ENCODE data around the gene ODR4.

ODR4 gene

DNA sequence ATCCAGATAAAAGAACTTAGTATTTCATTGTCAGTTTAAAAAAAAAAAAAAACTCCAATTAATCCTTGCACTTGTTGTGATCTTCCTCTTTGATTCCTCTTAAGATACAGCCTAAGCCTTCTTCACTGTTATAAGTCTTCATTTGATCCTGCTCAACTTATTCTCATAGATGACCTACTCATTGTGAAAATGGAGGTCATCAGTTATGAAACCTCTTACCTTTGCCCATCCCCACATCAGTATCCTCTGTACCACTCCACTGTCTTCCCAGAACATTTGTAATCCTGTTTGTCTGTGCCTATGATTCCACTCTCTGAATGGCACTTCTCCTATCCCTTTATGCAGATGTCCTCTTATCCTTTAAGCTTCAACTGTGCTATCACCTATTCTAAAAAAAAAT lies 28.0 kb downstream of the ODR4 start:
- peaks cover 23% of the 10 kb centered on the region for H3K36me3 ChIP-seq
- TF ChIP-seq, protein P1, sequence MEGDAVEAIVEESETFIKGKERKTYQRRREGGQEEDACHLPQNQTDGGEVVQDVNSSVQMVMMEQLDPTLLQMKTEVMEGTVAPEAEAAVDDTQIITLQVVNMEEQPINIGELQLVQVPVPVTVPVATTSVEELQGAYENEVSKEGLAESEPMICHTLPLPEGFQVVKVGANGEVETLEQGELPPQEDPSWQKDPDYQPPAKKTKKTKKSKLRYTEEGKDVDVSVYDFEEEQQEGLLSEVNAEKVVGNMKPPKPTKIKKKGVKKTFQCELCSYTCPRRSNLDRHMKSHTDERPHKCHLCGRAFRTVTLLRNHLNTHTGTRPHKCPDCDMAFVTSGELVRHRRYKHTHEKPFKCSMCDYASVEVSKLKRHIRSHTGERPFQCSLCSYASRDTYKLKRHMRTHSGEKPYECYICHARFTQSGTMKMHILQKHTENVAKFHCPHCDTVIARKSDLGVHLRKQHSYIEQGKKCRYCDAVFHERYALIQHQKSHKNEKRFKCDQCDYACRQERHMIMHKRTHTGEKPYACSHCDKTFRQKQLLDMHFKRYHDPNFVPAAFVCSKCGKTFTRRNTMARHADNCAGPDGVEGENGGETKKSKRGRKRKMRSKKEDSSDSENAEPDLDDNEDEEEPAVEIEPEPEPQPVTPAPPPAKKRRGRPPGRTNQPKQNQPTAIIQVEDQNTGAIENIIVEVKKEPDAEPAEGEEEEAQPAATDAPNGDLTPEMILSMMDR (IDR thresholded peaks at IDR 0.05; ENCODE audit: low read depth, low read length): no peak

GRCh38 chr1:186404454-186405051 lies 28.9 kb downstream of the ODR4 start:
- TF ChIP-seq, protein P1 (IDR thresholded peaks at IDR 0.05; ENCODE audit: low read depth, low read length): peak; percentile 71
- Histone ChIP-seq H3K27me3 (no peaks in the 10 kb centered on the region), H3K9me3 (no peaks in the 10 kb centered on the region), H3K36me3 (peaks cover 31% of the 10 kb centered on the region), H3K4me3 (ENCODE audit: low read depth, low read length) (no peak overlapping the region), H3K4me1 (no peaks in the 10 kb centered on the region)
- DNase-seq: no peak

More for the DNA sequence above, 28.0 kb downstream of the ODR4 start:
- Histone ChIP-seq H3K4me1 (no peaks in the 10 kb centered on the region), H3K9me3 (no peaks in the 10 kb centered on the region), H3K27me3 (no peaks in the 10 kb centered on the region), H3K4me3 (ENCODE audit: low read depth, low read length) (no peak overlapping the region)
- no peak for DNase-seq

DNA sequence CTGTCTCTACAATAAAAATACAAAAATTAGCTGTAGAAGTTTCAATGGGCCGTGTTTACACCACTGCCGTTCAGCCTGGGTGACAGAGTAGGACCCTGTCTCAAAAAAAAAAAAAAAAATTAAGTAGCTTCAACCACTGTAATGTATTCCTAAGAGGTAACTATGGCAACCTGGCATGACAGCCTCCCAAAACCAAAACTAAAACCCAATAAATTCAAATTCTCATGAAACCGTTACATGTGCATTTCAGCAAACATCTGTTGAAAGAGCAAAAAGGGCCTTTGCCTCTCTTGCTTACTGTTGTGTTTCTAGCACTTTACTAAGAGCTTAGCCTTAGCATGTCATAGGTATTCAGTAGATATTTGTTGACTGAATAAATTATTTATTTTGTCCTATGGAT lies 33.5 kb downstream of the ODR4 start:
- TF ChIP-seq, protein P1 (IDR thresholded peaks at IDR 0.05; ENCODE audit: low read depth, low read length): no peak
- Histone ChIP-seq H3K9me3 (no peaks in the 10 kb centered on the region), H3K4me3 (ENCODE audit: low read depth, low read length) (no peak overlapping the region), H3K36me3 (peaks cover 40% of the 10 kb centered on the region), H3K27me3 (no peaks in the 10 kb centered on the region), H3K4me1 (no peaks in the 10 kb centered on the region)
- no peak for DNase-seq

GRCh38 chr1:186413319-186413718 lies 37.7 kb downstream of the ODR4 start:
- Histone ChIP-seq H3K27me3 (no peaks in the 10 kb centered on the region), H3K9me3 (no peaks in the 10 kb centered on the region), H3K36me3 (peaks cover 22% of the 10 kb centered on the region), H3K4me3 (ENCODE audit: low read depth, low read length) (no peak overlapping the region), H3K4me1 (no peaks in the 10 kb centered on the region)
- TF ChIP-seq, protein P1 (IDR thresholded peaks at IDR 0.05; ENCODE audit: low read depth, low read length): no peak
- no peak for DNase-seq

- H3K36me3 ChIP-seq: peaks cover 12% of the 10 kb centered on the region
- TF ChIP-seq, protein P1 (IDR thresholded peaks at IDR 0.05; ENCODE audit: low read depth, low read length): no peak
- no peak for DNase-seq
- no peak overlapping the region for H3K4me3 ChIP-seq (ENCODE audit: low read depth, low read length)
- H3K9me3 ChIP-seq: no peaks in the 10 kb centered on the region
- H3K27me3 ChIP-seq: no peaks in the 10 kb centered on the region
- no peaks in the 10 kb centered on the region for H3K4me1 ChIP-seq
These were observed 42.9 kb downstream of the ODR4 start for GRCh38 chr1:186418503-186418902.

DNA sequence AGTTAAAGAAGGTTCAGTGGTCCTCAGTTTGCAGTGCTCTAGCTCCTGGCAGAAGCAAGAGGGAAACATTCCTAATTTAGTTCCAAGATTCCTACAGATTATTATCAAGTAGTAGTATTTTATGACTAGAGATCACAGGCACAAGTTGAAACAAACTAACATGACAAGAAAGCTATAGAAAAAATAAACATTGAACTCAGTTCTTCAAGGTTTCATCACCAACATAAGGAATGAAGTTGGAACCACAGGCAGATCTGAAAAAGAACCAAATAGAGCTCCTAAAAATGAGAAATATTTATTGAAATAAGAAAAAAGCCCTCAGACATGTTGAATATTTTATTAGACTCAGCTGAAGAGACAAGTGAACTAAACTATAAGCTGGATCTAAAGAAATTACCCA lies 44.7 kb downstream of the ODR4 start:
- TF ChIP-seq, protein P1 (IDR thresholded peaks at IDR 0.05; ENCODE audit: low read depth, low read length): no peak
- Histone ChIP-seq H3K4me1 (0 out of 2 replicates have a peak, but pooled peaks cover 2% of the 10 kb centered on the region), H3K27me3 (no peaks in the 10 kb centered on the region), H3K4me3 (ENCODE audit: low read depth, low read length) (no peak overlapping the region), H3K9me3 (no peaks in the 10 kb centered on the region), H3K36me3 (peaks cover 12% of the 10 kb centered on the region)
- DNase-seq: no peak

Data from BE2C (cell line).